ENCODE data around the gene ALKAL2. TPM values are rescaled to one million over a fixed set of nuclear protein-coding genes. Genes with fewer than 3 reads are reported as not detected.

The ALKAL2 gene
- total RNA-seq, 1 donor from 2014 or later = 6.7 TPM

GRCh38 chr2:260507-261161 lies 27.3 kb downstream of the ALKAL2 start:
- Histone ChIP-seq H3K9me3 (no peaks in the 10 kb centered on the region), H3K4me3 (no peak overlapping the region), H3K36me3 (no peaks in the 10 kb centered on the region), H3K27me3 (ENCODE audit: low read depth) (no peaks in the 10 kb centered on the region), H3K4me1 (peaks cover 34% of the 10 kb centered on the region), H3K27ac (no peak overlapping the region)
- intact Hi-C loops (cut with DNase I) = no loop called here
- ATAC-seq (no peak), DNase-seq (no peak)
- TF ChIP-seq CTCF (IDR thresholded peaks at IDR 0.05) = no peak

DNA sequence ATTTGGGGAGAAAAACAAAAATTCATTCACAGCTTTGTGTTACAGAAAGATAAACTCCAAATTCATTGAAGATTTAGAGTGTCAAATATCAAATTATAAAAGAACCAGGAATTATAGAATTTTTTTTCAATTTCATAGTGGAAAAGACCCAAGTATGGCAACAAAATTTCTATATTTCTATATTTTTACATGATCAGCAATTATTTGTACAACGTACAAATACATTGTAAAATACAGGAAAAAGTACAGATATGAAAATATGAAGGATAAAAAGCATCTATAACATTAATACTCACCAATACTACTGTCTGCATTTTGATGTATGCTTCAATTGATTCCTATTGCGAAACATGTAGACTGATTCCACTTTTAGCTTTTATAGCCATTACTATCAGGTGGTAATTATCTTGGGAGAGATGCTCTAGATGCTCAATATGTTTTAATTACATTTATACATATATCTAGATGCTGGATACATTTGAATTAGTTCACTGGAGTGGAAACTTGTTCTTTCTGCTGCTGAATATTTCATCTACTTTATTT lies 28.0 kb downstream of the ALKAL2 start:
- ATAC-seq (no peak), DNase-seq (no peak)
- intact Hi-C loops (cut with DNase I) = no loop called here
- Histone ChIP-seq H3K4me1 (peaks cover 29% of the 10 kb centered on the region), H3K4me3 (no peak overlapping the region), H3K9me3 (no peaks in the 10 kb centered on the region), H3K36me3 (no peaks in the 10 kb centered on the region), H3K27me3 (ENCODE audit: low read depth) (no peaks in the 10 kb centered on the region), H3K27ac (no peak overlapping the region)
- no peak for TF ChIP-seq CTCF (IDR thresholded peaks at IDR 0.05)

GRCh38 chr2:258933-259332 lies 29.0 kb downstream of the ALKAL2 start:
- TF ChIP-seq CTCF (IDR thresholded peaks at IDR 0.05) = no peak
- Histone ChIP-seq H3K9me3 (no peaks in the 10 kb centered on the region), H3K36me3 (no peaks in the 10 kb centered on the region), H3K27me3 (ENCODE audit: low read depth) (no peaks in the 10 kb centered on the region), H3K4me1 (peaks cover 29% of the 10 kb centered on the region), H3K4me3 (no peak overlapping the region), H3K27ac (no peak overlapping the region)
- intact Hi-C loops (cut with DNase I) = no loop called here
- ATAC-seq (no peak), DNase-seq (no peak)

DNA sequence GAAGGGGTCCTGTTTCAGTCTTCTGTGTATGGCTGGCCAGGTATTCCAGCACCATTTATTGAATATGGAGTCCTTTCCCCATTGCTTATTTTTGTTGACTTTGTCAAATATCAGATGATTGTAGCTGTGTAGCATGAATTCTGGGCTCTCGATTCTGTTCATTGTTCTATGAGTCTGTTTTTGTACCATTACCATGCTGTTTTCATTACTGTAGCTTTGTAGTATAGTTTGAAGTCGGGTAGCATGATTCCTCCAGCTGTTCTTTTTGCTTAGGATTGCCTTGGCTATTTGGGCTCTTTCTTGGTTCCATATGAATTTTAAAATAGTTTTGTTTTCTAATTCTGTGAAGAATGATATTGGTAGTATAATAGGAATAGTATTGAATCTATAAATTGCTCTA lies 30.0 kb downstream of the ALKAL2 start:
- no peaks in the 10 kb centered on the region for H3K9me3 ChIP-seq
- H3K4me1 ChIP-seq = peaks cover 20% of the 10 kb centered on the region
- no peak for DNase-seq
- ATAC-seq = no peak
- no peaks in the 10 kb centered on the region for H3K27me3 ChIP-seq (ENCODE audit: low read depth)
- no peak overlapping the region for H3K4me3 ChIP-seq
- intact Hi-C loops (cut with DNase I) = no loop called here
- H3K27ac ChIP-seq = no peak overlapping the region
- peaks cover under 1% of the 10 kb centered on the region for H3K36me3 ChIP-seq
- TF ChIP-seq CTCF (IDR thresholded peaks at IDR 0.05) = no peak

DNA sequence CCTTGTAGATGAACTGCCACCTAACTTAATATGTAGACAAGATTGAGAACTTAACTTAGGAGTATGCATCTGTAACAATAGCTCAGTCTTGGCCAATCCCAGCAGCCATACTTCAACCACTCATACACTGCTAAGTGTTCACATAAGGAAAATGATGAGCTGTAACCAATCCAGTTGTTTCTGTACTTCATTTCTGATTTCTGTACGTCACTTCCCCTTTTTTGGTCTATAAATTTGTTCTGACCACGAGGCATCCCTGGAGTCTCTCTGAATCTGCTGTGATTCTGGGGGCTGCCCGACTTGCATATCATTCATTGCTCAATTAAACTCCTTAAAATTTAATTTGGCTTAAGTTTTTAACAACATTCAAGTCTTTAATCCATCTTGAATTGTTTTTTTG lies 30.5 kb downstream of the ALKAL2 start:
- no peak for DNase-seq
- H3K9me3 ChIP-seq = no peaks in the 10 kb centered on the region
- H3K27ac ChIP-seq = no peak overlapping the region
- H3K27me3 ChIP-seq (ENCODE audit: low read depth) = no peaks in the 10 kb centered on the region
- TF ChIP-seq CTCF (IDR thresholded peaks at IDR 0.05) = no peak
- peaks cover 5% of the 10 kb centered on the region for H3K36me3 ChIP-seq
- ATAC-seq = no peak
- H3K4me1 ChIP-seq = peaks cover 19% of the 10 kb centered on the region
- H3K4me3 ChIP-seq = no peak overlapping the region
- intact Hi-C loops (cut with DNase I) = no loop called here

All from lower lobe of right lung (tissue), 2 donors.